Muscle layer of duodenum (tissue), 2 donors: ENCODE measurements around the gene JAK1.
A peak's percentile ranks its signal among the peaks of the same experiment; 100 is the strongest.

Experiments used
- H3K27ac ChIP-seq: one replicate; pipeline ENCODE4 v1.7.0; 2013; ENCODE audit warnings: mild to moderate bottlenecking, low read length
- H3K27me3 ChIP-seq: one replicate; pipeline ENCODE4 v1.7.0; 2013; ENCODE audit warnings: low read depth, mild to moderate bottlenecking, control low read depth, low read length
- H3K36me3 ChIP-seq, 2 donors: one replicate each; pipeline ENCODE4 v1.7.0; 2013; ENCODE audit warnings: low read length in 2 of 2, control low read depth in 1 of 2, mild to moderate bottlenecking in 1 of 2; ENCODE audit not compliant: insufficient read depth in 2 of 2, control insufficient read depth in 1 of 2
- H3K4me1 ChIP-seq, 2 donors: one replicate each; pipeline ENCODE4 v1.7.0; 2013; ENCODE audit warnings: low read length in 2 of 2, mild to moderate bottlenecking in 2 of 2, control low read depth in 1 of 2, moderate library complexity in 1 of 2; ENCODE audit not compliant: insufficient read depth in 2 of 2, control insufficient read depth in 1 of 2
- H3K4me3 ChIP-seq, 2 donors: one replicate each; pipeline ENCODE4 v1.7.0; 2013; ENCODE audit warnings: low read length in 2 of 2, low read depth in 1 of 2, mild to moderate bottlenecking in 1 of 2
- H3K9me3 ChIP-seq, 2 donors: one replicate each; pipeline ENCODE4 v1.7.0; 2013; ENCODE audit warnings: low read length in 2 of 2, control low read depth in 1 of 2, mild to moderate bottlenecking in 1 of 2; ENCODE audit not compliant: control insufficient read depth in 1 of 2
- donor health status: healthy.

The JAK1 gene

GRCh38 chr1:64873576-64873975, 92.8 kb downstream of the JAK1 start:
- Histone ChIP-seq H3K4me1 (peaks cover 0 to 8% of the 10 kb centered on the region in 2 donors), H3K27ac (no peak overlapping the region), H3K27me3 (no peaks in the 10 kb centered on the region), H3K9me3 (no peaks in the 10 kb centered on the region), H3K36me3 (peaks cover 50 to 60% of the 10 kb centered on the region in 2 donors), H3K4me3 (no peak overlapping the region)

DNA sequence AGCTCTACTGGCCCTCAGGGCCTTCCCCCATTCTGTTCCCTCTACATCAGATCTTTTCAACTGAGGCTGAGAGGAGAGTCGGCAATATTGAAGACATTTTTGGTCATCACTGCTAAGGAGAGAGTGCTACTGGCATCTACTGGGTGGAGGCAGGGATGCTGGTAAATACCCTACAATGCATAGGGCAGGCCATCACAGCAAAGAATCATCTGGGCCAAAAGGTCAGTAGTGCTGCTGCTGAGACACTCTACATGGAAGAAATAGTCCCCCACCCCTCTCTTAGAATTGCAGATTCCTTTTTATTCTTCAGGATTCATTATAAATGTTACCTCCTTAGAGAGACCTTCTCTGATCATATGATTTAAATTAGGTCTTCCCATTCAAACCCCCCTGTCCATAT, 94.3 kb downstream of the JAK1 start:
- Histone ChIP-seq H3K4me1 (peaks cover 0 to 8% of the 10 kb centered on the region in 2 donors), H3K36me3 (peaks cover 46 to 59% of the 10 kb centered on the region in 2 donors), H3K9me3 (no peaks in the 10 kb centered on the region), H3K27me3 (no peaks in the 10 kb centered on the region), H3K4me3 (no peak overlapping the region), H3K27ac (no peak overlapping the region)

DNA sequence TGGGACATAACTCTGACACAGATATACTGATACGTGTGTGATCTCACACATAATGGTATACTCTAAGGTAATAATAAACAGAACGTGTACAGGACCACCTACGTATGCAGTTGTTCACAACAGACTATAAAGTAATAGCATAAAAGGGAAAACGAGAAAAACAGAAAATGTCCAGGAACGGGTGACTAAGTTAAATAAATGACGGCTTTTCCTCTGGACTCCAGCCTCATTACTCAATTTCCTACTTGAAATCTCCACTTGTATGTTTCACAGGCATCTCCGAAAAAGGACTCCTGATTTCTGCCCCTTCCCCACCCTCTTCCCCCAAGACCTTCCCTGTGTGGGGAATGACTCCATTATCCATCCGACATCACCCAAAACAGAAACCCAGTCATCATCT, 95.1 kb downstream of the JAK1 start:
- Histone ChIP-seq H3K27ac (no peak overlapping the region), H3K36me3 (peaks cover 47 to 61% of the 10 kb centered on the region in 2 donors), H3K27me3 (no peaks in the 10 kb centered on the region), H3K9me3 (no peaks in the 10 kb centered on the region), H3K4me1 (peaks cover 0 to 8% of the 10 kb centered on the region in 2 donors), H3K4me3 (no peak overlapping the region)

DNA sequence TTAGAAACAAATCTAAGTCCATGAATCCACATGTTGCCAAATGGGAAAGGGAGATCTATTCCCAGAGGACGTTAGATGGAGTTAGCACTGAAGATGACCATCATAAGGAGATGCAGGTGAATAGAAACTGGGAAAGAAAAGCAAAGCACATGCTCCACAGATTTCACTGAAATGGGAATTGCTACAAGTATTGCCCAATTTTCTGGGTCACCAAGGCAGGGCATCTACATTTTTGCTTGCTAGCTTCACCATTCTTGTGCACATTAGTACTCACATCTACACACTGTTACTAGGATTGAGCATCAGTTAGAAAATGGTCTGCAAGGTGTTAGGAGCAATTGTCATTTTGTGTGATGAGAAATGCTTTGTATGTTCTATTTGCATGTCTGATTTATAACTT, 99.1 kb downstream of the JAK1 start:
- H3K4me1 ChIP-seq, result no peaks in the 10 kb centered on the region
- no peak overlapping the region for H3K4me3 ChIP-seq
- H3K27me3 ChIP-seq, result no peaks in the 10 kb centered on the region
- no peaks in the 10 kb centered on the region for H3K9me3 ChIP-seq
- no peak overlapping the region for H3K27ac ChIP-seq
- peaks cover 34 to 48% of the 10 kb centered on the region in 2 donors for H3K36me3 ChIP-seq

GRCh38 chr1:64866689-64867088, 99.7 kb downstream of the JAK1 start:
- H3K9me3 ChIP-seq, result no peaks in the 10 kb centered on the region
- H3K36me3 ChIP-seq, result peaks cover 34 to 47% of the 10 kb centered on the region in 2 donors
- no peaks in the 10 kb centered on the region for H3K4me1 ChIP-seq
- no peak overlapping the region for H3K27ac ChIP-seq
- H3K27me3 ChIP-seq, result no peaks in the 10 kb centered on the region
- no peak overlapping the region for H3K4me3 ChIP-seq

DNA sequence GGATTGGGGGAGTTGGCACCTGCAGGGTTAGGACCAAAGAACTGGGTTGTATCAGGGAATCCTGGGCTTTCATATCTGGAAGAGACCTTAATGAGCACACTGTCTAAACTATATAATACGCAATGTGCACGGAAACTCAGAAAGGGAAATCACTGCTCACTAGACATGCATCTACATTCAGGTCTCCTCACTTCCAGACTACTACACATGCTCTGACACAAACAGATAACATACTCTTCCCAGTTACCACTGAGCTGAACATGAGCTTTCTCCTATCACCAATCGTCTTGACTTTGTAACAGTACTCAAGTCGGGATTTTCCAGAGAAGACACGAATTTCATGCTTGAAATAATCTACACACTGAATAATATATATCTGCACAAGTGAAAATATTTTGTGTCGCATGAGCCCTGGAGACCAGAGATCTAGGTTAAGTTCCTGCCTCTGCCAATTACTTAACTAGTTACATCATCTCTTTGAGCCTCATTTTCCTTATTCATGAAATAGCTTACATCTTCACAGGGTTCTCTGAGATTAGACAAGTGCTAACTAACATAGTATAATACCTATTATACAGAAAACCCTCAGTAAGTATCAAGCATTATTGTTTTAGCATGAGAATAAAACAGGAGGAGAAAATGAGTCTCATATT, 101.1 kb downstream of the JAK1 start:
- H3K36me3 ChIP-seq, result peaks cover 27 to 43% of the 10 kb centered on the region in 2 donors

GRCh38 chr1:64864018-64864940, 102.1 kb downstream of the JAK1 start:
- peaks cover 33 to 47% of the 10 kb centered on the region in 2 donors for H3K36me3 ChIP-seq
- no peaks in the 10 kb centered on the region for H3K4me1 ChIP-seq
- H3K27me3 ChIP-seq, result no peaks in the 10 kb centered on the region
- peak overlapping the region; percentile 17 for H3K27ac ChIP-seq
- no peaks in the 10 kb centered on the region for H3K9me3 ChIP-seq
- no peak overlapping the region for H3K4me3 ChIP-seq

More for the DNA sequence above, 101.1 kb downstream of the JAK1 start:
- no peak overlapping the region for H3K4me3 ChIP-seq
- H3K4me1 ChIP-seq, result no peaks in the 10 kb centered on the region
- no peaks in the 10 kb centered on the region for H3K9me3 ChIP-seq
- peak overlapping the region; percentile 17 for H3K27ac ChIP-seq
- H3K27me3 ChIP-seq, result no peaks in the 10 kb centered on the region

- Histone ChIP-seq H3K27ac (no peak overlapping the region), H3K9me3 (no peaks in the 10 kb centered on the region), H3K4me3 (no peak overlapping the region), H3K36me3 (peaks cover 40 to 51% of the 10 kb centered on the region in 2 donors), H3K4me1 (no peaks in the 10 kb centered on the region), H3K27me3 (no peaks in the 10 kb centered on the region)
Measured at GRCh38 chr1:64861611-64862010, 104.7 kb downstream of the JAK1 start.

GRCh38 chr1:64857347-64857746, 109.0 kb downstream of the JAK1 start:
- H3K36me3 ChIP-seq, result peaks cover 60 to 66% of the 10 kb centered on the region in 2 donors
- H3K27ac ChIP-seq, result no peak overlapping the region
- no peak overlapping the region for H3K4me3 ChIP-seq
- H3K9me3 ChIP-seq, result no peaks in the 10 kb centered on the region
- H3K4me1 ChIP-seq, result no peaks in the 10 kb centered on the region
- H3K27me3 ChIP-seq, result no peaks in the 10 kb centered on the region

DNA sequence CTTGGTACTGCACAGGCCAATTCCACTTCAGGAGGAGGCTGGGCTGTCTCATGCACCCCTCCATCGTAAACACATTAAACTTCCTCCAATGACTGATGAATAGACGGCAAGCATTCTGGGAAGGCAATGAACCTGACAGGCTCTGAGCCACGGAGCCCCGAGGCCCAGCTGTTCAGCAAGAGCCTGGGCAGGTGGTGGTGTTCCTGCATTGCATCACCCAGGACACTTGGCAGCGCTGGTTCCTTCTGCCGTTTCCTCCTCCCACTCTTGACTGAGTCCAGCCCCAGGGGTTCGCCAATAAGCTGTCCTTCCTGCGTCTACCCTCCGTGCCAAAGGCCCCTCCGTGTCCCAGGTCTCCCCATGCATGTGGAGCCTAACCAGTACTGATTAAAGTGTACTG, 109.8 kb downstream of the JAK1 start:
- Histone ChIP-seq H3K4me3 (no peak overlapping the region), H3K36me3 (peaks cover 60 to 62% of the 10 kb centered on the region in 2 donors), H3K27me3 (no peaks in the 10 kb centered on the region), H3K27ac (no peak overlapping the region), H3K4me1 (no peaks in the 10 kb centered on the region), H3K9me3 (no peaks in the 10 kb centered on the region)

DNA sequence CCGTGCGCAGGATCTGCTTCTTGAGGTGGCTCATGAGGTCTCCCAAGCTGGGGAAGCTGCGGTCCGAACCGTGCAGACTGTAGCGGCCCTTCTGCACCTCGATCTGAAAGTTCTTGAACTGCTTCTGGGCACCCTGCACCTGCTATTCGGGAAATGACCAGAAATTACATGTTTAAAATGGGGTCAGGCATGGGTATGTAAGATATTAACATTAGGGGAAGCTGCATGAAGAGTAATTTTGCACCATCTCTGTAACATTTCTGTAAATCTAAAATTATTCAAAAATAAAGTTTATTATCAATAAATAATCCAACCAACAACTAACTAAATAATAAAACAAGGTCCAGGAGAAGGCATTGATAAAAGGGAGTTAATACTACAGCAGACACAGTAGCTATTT, 110.8 kb downstream of the JAK1 start:
- H3K4me1 ChIP-seq, result no peaks in the 10 kb centered on the region
- no peak overlapping the region for H3K27ac ChIP-seq
- H3K9me3 ChIP-seq, result no peaks in the 10 kb centered on the region
- no peak overlapping the region for H3K4me3 ChIP-seq
- H3K27me3 ChIP-seq, result no peaks in the 10 kb centered on the region
- peaks cover 60 to 67% of the 10 kb centered on the region in 2 donors for H3K36me3 ChIP-seq
